Body of pancreas (tissue), 4 donors: ENCODE results near the gene TNS4. TPM values are rescaled to one million over a fixed set of nuclear protein-coding genes. Genes with fewer than 3 reads are reported as not detected.

Experiments
- ATAC-seq: fragments of 150-250 bp; one replicate; pipeline ENCODE4 v1.9.1; 2016
- DNase-seq, 4 donors: peaks; one replicate each; pipeline ENCODE4 v3.0.0-alpha.2; 2019
- H3K27ac ChIP-seq, 4 donors: fragments of 200-600 bp; sonication (generic); 1 replicate in 3 of 4; 2 replicates in 1 of 4; pipeline versions ENCODE4 v1.5.1 to v1.6.1; 2016 to 2019; ENCODE audit warnings: mild to moderate bottlenecking in 1 of 4, mixed read lengths in 1 of 4, moderate library complexity in 1 of 4
- H3K27me3 ChIP-seq, 2 donors: fragments of 200-600 bp; sonication (generic); one replicate each; pipeline ENCODE4 v1.6.0; 2016; ENCODE audit warnings: mild to moderate bottlenecking in 1 of 2
- H3K36me3 ChIP-seq, 2 donors: fragments of 200-600 bp; sonication (generic); replicated peaks in 1 of 2; 2 replicates each; pipeline ENCODE4 v1.5.1; 2016; ENCODE audit warnings: low read depth in 2 of 2; ENCODE audit not compliant: insufficient read depth in 1 of 2
- H3K4me1 ChIP-seq: fragments of 200-600 bp; sonication (generic); one replicate; pipeline ENCODE4 v1.6.0; 2016
- H3K4me3 ChIP-seq, 2 donors: fragments of 200-600 bp; sonication (generic); 1 replicate in 1 of 2; 2 replicates in 1 of 2; pipeline ENCODE4 v1.5.1; 2016 to 2019
- H3K9me3 ChIP-seq, 3 donors: fragments of 200-600 bp; sonication (generic); 1 replicate in 2 of 3; 2 replicates in 1 of 3; pipeline ENCODE4 v1.5.1; 2016
- CTCF ChIP-seq, 7 experiments: fragments of 450-650 bp in 4 of 7; fragments of 200-600 bp in 3 of 7; sonication (generic) in 3 of 7; IDR thresholded peaks; one replicate each; pipeline ENCODE4 v1.5.1; 2016 to 2019; ENCODE audit warnings: antibody characterized with exemption in 7 of 7
- POLR2A ChIP-seq, 3 donors: fragments of 450-650 bp; IDR thresholded peaks; one replicate each; pipeline ENCODE4 v1.6.1; 2016; ENCODE audit warnings: antibody characterized with exemption in 3 of 3, mild to moderate bottlenecking in 2 of 3
- WGBS, 2 donors: methylation state at CpG; one replicate each; pipeline ENCODE4 v1.1.5; 2017; 5-methylcytosine and 5-hydroxymethylcytosine counted together
- intact Hi-C: fragments of 100-400 bp; cut with DNase I; formaldehyde crosslinking; loops from one replicate; pipeline ENCODE4 v1.15.1; 2023
- total RNA-seq, 2 donors: library from RNA; depleted of rRNA; stranded (reverse); fragments of >200 nt; gene quantifications; one replicate each; pipeline ENCODE4 v1.1.0, GENCODE V29; 2016

Gene TNS4
- total RNA-seq, 2 donors from 2014 or later = not detected

DNA sequence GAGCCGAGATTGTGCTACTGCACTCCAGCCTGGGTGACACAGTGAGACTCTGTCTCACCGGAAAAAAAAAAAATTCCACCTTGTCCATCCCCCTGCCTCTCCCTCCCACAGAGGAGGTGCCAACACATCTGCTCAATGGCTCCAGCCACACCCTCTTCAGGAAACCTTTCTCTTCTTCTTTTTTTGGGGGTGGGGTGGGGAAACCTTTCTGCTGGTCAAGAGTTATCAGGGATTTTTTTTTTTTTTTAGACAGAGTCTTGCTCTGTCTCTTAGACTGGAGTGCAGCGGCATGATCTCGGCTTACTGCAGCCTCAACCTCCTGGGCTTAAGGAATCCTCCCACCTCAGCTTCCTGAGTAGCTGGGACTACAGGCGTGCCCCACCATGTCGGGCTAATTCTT lies 18.7 kb downstream of the TNS4 start:
- Histone ChIP-seq H3K9me3 (no peaks in the 10 kb centered on the region), H3K4me1 (no peaks in the 10 kb centered on the region), H3K36me3 (no peaks in the 10 kb centered on the region), H3K27me3 (no peaks in the 10 kb centered on the region), H3K27ac (no peak overlapping the region), H3K4me3 (no peak overlapping the region)
- intact Hi-C loops = no loop called here
- 77 to 79% methylated on average over 6 of the region's 6 CpGs for WGBS, 2 donors
- no peak for DNase-seq
- TF ChIP-seq POLR2A (IDR thresholded peaks at IDR 0.05) = no peak
- TF ChIP-seq CTCF (IDR thresholded peaks at IDR 0.05) = no peak
- ATAC-seq = no peak

- Histone ChIP-seq H3K4me3 (no peak overlapping the region), H3K4me1 (no peaks in the 10 kb centered on the region), H3K9me3 (no peaks in the 10 kb centered on the region), H3K36me3 (no peaks in the 10 kb centered on the region), H3K27me3 (no peaks in the 10 kb centered on the region), H3K27ac (no peak overlapping the region)
- ATAC-seq (no peak), DNase-seq (no peak)
- 72 to 74% methylated on average over 7 of the region's 7 CpGs for WGBS, 2 donors
- intact Hi-C loops = no loop called here
- TF ChIP-seq CTCF (IDR thresholded peaks at IDR 0.05) (no peak), POLR2A (IDR thresholded peaks at IDR 0.05) (no peak)
These were observed 20.3 kb downstream of the TNS4 start for GRCh38 chr17:40481106-40481505.

DNA sequence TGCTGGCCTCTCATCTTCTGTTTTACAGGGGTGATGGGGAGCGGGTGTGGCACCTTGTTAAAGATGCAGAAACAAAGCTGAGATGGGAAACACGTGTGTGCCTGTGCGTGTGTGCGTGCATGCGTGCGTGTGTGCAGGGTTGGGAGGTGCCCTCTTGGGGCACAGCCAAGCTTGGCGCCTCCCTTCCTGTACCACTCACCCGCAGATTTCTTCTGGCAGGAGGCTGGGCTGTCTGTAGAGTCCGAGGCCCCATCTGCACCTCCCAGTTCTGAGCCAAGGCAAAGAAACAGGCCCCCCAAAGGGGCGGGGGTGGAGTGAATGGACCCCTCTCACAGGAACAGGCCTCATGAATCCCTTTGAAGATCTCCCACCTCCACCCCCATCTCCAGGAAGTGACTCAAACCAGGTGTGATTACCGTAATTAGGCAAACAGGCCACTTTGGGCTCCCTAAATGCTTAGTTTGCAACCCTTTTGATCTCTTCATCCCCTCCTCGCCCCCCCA lies 20.9 kb downstream of the TNS4 start:
- no peaks in the 10 kb centered on the region for H3K9me3 ChIP-seq
- WGBS, 2 donors = 40 to 44% methylated on average over 10 to 12 of the region's 12 CpGs
- H3K27me3 ChIP-seq = no peaks in the 10 kb centered on the region
- TF ChIP-seq POLR2A (IDR thresholded peaks at IDR 0.05) (no peak), CTCF (IDR thresholded peaks at IDR 0.05) (no peak)
- intact Hi-C loops = no loop called here
- no peak overlapping the region for H3K4me3 ChIP-seq
- ATAC-seq = no peak
- H3K36me3 ChIP-seq = no peaks in the 10 kb centered on the region
- DNase-seq = no peak
- H3K4me1 ChIP-seq = no peaks in the 10 kb centered on the region
- H3K27ac ChIP-seq = no peak overlapping the region

GRCh38 chr17:40479754-40480480 lies 21.5 kb downstream of the TNS4 start:
- Histone ChIP-seq H3K27ac (no peak overlapping the region), H3K36me3 (no peaks in the 10 kb centered on the region), H3K4me3 (no peak overlapping the region), H3K9me3 (no peaks in the 10 kb centered on the region), H3K27me3 (no peaks in the 10 kb centered on the region), H3K4me1 (no peaks in the 10 kb centered on the region)
- DNase-seq (no peak), ATAC-seq (no peak)
- 39 to 57% methylated on average over 2 to 9 of the region's 9 CpGs for WGBS, 2 donors
- intact Hi-C loops = no loop called here
- TF ChIP-seq POLR2A (IDR thresholded peaks at IDR 0.05) (no peak), CTCF (IDR thresholded peaks at IDR 0.05) (no peak)

DNA sequence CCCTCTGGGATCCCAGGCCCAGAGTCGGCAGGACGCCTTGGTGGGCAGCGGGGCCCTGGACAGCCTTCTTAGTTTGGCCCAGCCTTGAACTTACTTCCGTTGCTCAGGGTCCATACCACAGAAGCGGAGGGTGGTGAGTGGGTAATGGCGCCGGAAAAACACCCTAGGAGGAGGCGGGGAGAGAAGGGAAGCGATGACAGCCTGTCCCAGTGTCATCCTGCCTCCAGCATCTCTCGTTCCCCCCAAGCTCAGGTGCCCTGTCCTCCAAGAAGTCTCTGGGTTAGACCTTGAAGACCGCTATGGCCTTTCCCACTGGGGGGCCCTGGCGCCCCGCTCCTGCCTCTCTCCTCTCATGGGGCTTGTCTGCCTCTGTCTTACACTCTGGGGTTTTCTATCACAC lies 22.9 kb downstream of the TNS4 start:
- no peak for TF ChIP-seq CTCF (IDR thresholded peaks at IDR 0.05)
- no peak for TF ChIP-seq POLR2A (IDR thresholded peaks at IDR 0.05)
- WGBS, 2 donors = 76 to 87% methylated on average over 13 of the region's 13 CpGs
- no peaks in the 10 kb centered on the region for H3K9me3 ChIP-seq
- intact Hi-C loops = no loop called here
- H3K36me3 ChIP-seq = no peaks in the 10 kb centered on the region
- DNase-seq (no peak), ATAC-seq (no peak)
- no peak overlapping the region for H3K27ac ChIP-seq
- no peaks in the 10 kb centered on the region for H3K4me1 ChIP-seq
- H3K27me3 ChIP-seq = no peaks in the 10 kb centered on the region
- H3K4me3 ChIP-seq = no peak overlapping the region
